Osteoblast (primary cell): Measurements from ENCODE around the gene OR13C4. TPM values are rescaled to one million over a fixed set of nuclear protein-coding genes. Genes with fewer than 3 reads are reported as not detected.

Experiments
- DNase-seq: peaks from one replicate; pipeline ENCODE4 v3.0.0; 2011; ENCODE audit warnings: low spot score, mixed read lengths; ENCODE audit not compliant: insufficient read length; ENCODE audit errors: missing footprints
- H2AFZ ChIP-seq: 2 replicates; pipeline ENCODE4 v1.6.0; 2011; ENCODE audit warnings: mild to moderate bottlenecking, low read length
- H3K27ac ChIP-seq: 2 replicates; pipeline ENCODE4 v1.5.1; 2011; ENCODE audit warnings: mild to moderate bottlenecking, low read depth, low read length, moderate library complexity
- H3K27me3 ChIP-seq: 2 replicates; pipeline ENCODE4 v1.6.0; 2012; ENCODE audit warnings: mild to moderate bottlenecking, control low read depth, inconsistent platforms, low read length, moderate library complexity; ENCODE audit not compliant: insufficient read depth
- H3K36me3 ChIP-seq: 2 replicates; pipeline ENCODE4 v1.5.1; 2011; ENCODE audit warnings: mild to moderate bottlenecking, low read length, control low read depth, moderate library complexity; ENCODE audit not compliant: insufficient read depth
- H3K4me1 ChIP-seq: 2 replicates; pipeline ENCODE4 v1.5.1; 2011; ENCODE audit warnings: mild to moderate bottlenecking, low read length, control low read depth, moderate library complexity; ENCODE audit not compliant: insufficient read depth
- H3K4me2 ChIP-seq: 2 replicates; pipeline ENCODE4 v1.6.0; 2011; ENCODE audit warnings: mild to moderate bottlenecking, low read length; ENCODE audit not compliant: insufficient read depth
- H3K4me3 ChIP-seq: fragments of 200-600 bp; sonication (generic); 3 replicates; pipeline ENCODE4 v1.5.1; 2012; ENCODE audit warnings: mild to moderate bottlenecking, low read length, inconsistent platforms; ENCODE audit not compliant: insufficient read depth
- H3K79me2 ChIP-seq: 2 replicates; pipeline ENCODE4 v1.6.0; 2012; ENCODE audit warnings: mild to moderate bottlenecking, low read length, control low read depth, inconsistent platforms; ENCODE audit not compliant: insufficient read depth
- H3K9me3 ChIP-seq: 2 replicates; pipeline ENCODE4 v1.5.1; 2011; ENCODE audit warnings: low read depth, low read length, control low read depth
- H4K20me1 ChIP-seq: 2 replicates; pipeline ENCODE4 v1.6.0; 2012; ENCODE audit warnings: mild to moderate bottlenecking, low read length, control low read depth; ENCODE audit not compliant: insufficient read depth
- CTCF ChIP-seq: IDR thresholded peaks from 2 replicates; pipeline ENCODE4 v1.5.1; 2011; ENCODE audit warnings: mild to moderate bottlenecking, low read depth, low read length, moderate library complexity; ENCODE audit errors: extremely low read depth
- total RNA-seq: library from RNA; depleted of rRNA; stranded (reverse); fragments of >200 nt; gene quantifications from 2 replicates; pipeline ENCODE4 v1.2.3, GENCODE V29; 2012

The OR13C4 gene
- total RNA-seq, 1 donor, result not detected

DNA sequence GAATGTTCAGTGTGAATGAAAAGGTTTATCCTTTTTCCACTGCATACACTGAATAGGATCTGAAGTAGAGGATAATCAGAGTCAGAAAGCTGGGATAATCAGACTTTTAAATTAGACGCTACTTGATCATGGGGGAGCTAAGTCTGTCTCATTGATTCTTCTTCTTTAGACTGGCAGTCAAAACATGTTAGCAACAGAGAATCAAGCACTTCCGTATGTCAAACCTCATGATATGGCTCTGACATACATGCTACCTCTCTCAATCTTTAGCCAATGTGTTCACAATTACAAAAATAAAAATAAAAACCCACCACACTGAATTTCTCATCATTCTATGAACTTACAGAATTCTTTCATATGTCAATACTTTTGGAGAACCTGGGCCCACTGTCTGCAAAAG lies 42.0 kb downstream of the OR13C4 start:
- Histone ChIP-seq H2AFZ (no peak overlapping the region), H3K27me3 (no peaks in the 10 kb centered on the region), H3K4me1 (no peaks in the 10 kb centered on the region), H3K9me3 (no peaks in the 10 kb centered on the region), H3K4me3 (no peak overlapping the region), H4K20me1 (no peaks in the 10 kb centered on the region), H3K4me2 (no peak overlapping the region), H3K36me3 (no peaks in the 10 kb centered on the region), H3K79me2 (no peaks in the 10 kb centered on the region), H3K27ac (no peak overlapping the region)
- TF ChIP-seq CTCF, result no peak
- DNase-seq, result no peak

DNA sequence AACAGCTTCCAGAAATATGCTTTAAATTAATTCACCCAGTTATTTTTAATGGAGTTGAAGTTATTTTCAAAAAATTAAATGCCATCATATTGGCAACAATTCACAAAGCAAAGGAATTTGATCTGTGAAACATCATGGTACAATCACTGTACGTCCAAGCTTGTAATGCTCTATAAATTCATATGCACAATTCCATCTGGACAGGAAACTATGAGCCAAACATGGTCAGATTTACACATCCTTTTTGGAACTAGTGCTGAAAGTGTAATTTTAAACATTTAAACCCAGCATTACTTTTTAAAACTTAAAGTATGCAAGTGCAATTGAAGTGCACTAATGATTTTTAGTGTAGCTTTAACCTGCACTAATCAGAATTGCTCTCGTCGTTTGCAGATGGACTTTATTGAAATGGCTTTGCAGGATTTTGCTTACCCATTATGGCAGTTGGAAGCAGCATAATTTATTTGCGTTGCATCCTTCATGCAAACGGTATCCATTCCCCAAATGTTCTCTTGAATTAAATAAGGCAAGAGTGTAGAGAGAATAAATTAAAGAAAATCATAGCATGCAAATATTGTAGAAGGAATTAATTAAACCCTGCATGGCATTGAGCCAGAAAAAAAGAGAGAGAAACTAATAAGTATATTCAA lies 44.0 kb downstream of the OR13C4 start:
- no peak for DNase-seq
- Histone ChIP-seq H3K4me2 (no peak overlapping the region), H3K36me3 (no peaks in the 10 kb centered on the region), H3K9me3 (no peaks in the 10 kb centered on the region), H3K4me3 (no peak overlapping the region), H3K27me3 (no peaks in the 10 kb centered on the region), H3K27ac (no peak overlapping the region), H4K20me1 (no peaks in the 10 kb centered on the region), H3K79me2 (no peaks in the 10 kb centered on the region), H2AFZ (no peak overlapping the region), H3K4me1 (no peaks in the 10 kb centered on the region)
- TF ChIP-seq CTCF, result no peak

Other genes starting within 250 kb of the OR13C4 start
- gene OR13F1, start 22.9 kb downstream of the OR13C4 start, total RNA-seq, result not detected in 2 replicates
- gene OR13C3, start 9.6 kb upstream of the OR13C4 start, total RNA-seq, result not detected in 2 replicates
- not detected in 2 replicates for gene OR13C8, start 42.0 kb upstream of the OR13C4 start, total RNA-seq
- gene OR13C5, start 72.2 kb upstream of the OR13C4 start, total RNA-seq, result not detected in 2 replicates
- gene OR13C2, start 78.4 kb upstream of the OR13C4 start, total RNA-seq, result not detected in 2 replicates
- not detected in 2 replicates for gene OR13C9, start 91.0 kb upstream of the OR13C4 start, total RNA-seq
- not detected in 2 replicates for gene OR13D1, start 167.3 kb upstream of the OR13C4 start, total RNA-seq
- gene NIPSNAP3A, start 220.5 kb upstream of the OR13C4 start, total RNA-seq, result 42.7 and 43.9 TPM in 2 replicates
- 2.1 and 2.5 TPM in 2 replicates for gene NIPSNAP3B, start 236.9 kb upstream of the OR13C4 start, total RNA-seq